Measurements from ENCODE around the gene PPP6R1.

Gene PPP6R1

GRCh38 chr19:55244004-55244680, 14.7 kb downstream of the PPP6R1 start:
- ATAC-seq = no peak
- no peak for DNase-seq

DNA sequence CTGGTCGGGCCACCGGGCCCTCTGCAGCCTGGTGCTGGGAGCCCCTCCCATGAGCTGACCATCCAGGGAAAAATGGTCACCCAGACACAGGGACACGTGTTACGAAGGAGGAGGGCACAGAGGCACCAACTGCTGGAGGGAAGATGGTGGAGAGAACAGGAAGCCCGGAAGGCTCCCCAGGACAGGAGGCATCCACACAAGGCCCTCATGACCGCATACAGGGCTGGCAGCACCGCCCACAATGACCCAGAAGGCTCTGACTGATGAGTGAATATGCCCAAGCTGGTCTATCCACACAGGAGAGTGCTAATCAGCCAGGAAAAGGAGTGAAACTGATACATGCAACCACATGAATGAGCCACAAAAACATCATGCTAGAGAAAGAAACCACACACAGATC, 16.3 kb downstream of the PPP6R1 start:
- ATAC-seq = no peak

GRCh38 chr19:55241935-55242464, 16.8 kb downstream of the PPP6R1 start:
- ATAC-seq (no peak), DNase-seq (no peak)

More for the DNA sequence above, 16.3 kb downstream of the PPP6R1 start:
- no peak for DNase-seq

- DNase-seq (no peak), ATAC-seq (no peak)
These were observed 17.5 kb downstream of the PPP6R1 start for GRCh38 chr19:55241143-55241934.

GRCh38 chr19:55240713-55241020, 18.1 kb downstream of the PPP6R1 start:
- no peak for DNase-seq
- ATAC-seq = no peak

GRCh38 chr19:55239004-55239403, 19.8 kb downstream of the PPP6R1 start:
- DNase-seq = no peak
- no peak for ATAC-seq

DNA sequence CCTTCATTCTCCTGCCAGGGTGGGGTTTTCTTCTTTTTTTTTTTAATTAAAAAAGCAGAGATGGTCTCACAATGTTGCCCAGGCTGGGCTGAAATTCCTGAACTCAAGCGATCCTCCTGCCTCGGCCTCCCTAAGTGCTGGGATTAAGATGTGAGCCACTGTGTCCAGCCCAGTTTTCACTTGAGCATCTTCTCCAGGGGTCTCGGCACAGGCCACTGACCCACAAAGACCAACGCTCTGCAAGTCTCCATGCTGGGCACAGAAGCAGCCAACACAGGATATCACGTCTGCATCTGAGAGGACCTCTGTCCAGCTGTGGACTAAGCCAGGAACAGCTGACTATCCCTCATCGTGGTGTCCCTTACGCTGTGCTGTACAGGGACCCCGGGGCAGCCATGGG, 20.8 kb downstream of the PPP6R1 start:
- ATAC-seq = no peak
- DNase-seq = no peak

DNA sequence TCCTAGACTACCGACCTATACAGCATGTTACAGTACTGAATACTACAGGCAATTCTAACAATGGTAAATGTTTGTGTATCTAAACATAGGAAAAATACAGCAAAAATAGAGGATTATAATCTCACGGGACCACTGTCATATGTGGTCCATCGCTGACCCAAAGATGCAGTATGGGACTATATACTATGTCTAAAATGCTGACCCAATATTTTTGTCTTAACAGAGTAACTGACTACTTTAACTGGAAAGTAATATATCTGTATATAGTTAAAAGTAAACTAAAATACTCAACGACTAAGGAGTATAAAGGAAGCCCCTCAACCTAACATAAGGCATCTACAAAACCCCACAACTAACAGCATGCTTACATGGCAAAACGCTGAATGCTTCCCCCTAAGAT, 25.8 kb downstream of the PPP6R1 start:
- ATAC-seq (no peak), DNase-seq (no peak)

- no peak for ATAC-seq
- no peak for DNase-seq
These were observed 26.6 kb downstream of the PPP6R1 start for GRCh38 chr19:55232286-55232602.

DNA sequence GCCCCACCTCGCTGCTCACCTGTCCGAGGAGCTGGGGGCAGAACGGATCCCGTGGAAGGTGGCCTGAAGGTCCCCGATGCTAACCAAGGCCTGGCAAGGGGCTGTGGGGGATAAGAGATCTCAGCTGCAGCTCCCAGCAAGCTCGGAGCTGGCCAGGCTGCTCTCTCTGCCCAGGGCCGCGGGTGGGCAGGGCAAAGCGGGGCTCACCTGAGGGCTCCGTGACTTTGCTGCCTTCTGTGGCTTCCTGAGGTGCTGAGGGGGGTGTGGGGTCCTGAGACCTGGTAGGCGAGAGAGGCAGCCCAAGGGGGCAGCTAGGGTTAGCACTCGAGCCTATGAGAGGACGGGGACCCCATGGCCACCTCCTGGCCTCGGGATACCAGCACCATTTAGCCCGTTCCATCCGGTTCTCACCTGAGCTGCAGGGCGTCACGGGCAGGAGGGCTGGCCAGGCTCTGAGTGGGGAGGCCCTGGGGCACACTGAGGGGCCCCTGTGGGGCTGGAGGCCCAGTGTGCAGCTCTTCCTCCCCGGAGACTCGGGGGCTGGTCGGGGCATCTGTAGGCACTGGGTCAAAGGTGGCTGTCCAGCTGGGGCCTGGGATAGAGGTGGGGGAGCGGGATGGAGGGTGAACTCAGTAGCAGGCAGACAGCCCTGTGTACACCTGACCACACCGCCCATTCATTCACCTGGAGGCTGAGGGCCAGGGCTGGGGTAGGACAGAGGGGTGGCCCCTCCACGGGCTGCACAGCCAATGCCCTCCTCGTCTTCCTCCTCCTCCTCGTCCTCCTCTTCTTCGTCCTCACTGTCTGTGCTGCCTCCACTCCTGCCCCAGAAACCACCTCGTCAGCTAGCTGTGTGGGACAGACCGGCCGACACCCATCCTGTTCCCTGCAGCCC, 27.2 kb downstream of the PPP6R1 start:
- ATAC-seq (no peak), DNase-seq (no peak)

DNA sequence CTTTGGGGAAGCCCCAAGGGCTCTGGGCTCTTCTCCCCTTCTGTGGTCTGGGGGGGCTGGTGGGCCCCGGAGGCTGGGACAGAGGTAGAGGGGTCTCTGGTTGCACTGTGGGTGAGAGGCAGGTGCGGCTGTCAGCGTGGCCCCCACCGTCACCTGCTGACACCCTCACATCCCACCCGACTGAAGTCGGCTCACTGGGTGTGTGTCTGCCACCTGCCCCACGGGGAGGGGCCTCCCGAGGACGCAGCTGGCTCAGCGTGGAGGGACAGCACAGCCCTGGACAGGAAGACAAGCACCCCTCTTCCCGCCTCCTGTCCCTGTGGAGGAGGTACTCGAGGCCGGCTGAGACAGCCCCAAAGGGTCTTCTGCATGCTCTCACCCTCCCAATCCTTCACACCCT, 28.0 kb downstream of the PPP6R1 start:
- no peak for ATAC-seq

DNA sequence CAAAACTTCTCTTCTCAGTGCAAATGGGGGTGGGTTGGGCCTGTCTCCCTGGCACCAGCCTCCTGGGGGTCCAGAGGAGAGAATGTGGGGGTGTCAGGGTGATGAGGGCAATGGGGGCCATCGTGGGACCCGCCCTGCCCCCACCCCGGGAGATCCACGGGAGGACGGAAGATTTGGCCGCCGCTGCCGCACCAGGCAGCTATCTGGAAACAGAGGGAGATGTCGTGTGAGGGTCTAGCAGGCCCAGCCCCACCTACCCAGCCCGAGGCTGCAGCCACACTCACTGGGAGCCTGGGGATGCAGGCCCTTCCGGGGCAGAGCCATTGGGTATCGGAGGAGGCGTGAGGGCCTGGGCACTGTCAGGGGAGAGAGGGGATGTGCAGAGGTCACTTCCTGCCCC, 28.5 kb downstream of the PPP6R1 start:
- DNase-seq = no peak
- ATAC-seq = no peak

More for the DNA sequence above, 28.0 kb downstream of the PPP6R1 start:
- DNase-seq = no peak

DNA sequence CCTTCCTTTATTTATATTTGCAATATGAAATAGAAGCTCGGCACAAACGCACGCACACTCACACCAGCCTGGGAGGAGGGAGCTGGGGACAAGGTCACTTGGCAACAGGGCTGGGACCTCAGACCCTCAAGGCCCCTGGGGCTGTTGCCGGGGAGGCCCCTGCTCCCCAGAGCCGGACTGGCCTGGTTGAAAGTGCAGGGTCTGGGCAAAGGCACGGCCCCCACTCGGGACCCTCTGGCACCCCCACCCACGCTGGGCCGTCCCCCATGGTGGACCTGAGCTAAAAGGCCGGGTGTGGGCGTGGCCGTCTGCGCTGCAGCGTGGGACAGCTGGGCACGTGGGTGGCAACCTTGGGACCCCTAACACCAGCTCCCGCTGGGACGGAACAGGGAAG, 29.0 kb downstream of the PPP6R1 start:
- no peak for DNase-seq
- ATAC-seq = no peak

- ATAC-seq = peak; percentile 3
- no peak for DNase-seq
These were observed 29.6 kb downstream of the PPP6R1 start for GRCh38 chr19:55229145-55229788.

GRCh38 chr19:55228403-55229031, 30.3 kb downstream of the PPP6R1 start, which contains the start of gene TMEM86B:
TSS of gene TMEM86B (minus strand) at chr19:55228763. CDS start at chr19:55228741, 22 bp downstream.
- ATAC-seq (no peak), DNase-seq (no peak)

DNA sequence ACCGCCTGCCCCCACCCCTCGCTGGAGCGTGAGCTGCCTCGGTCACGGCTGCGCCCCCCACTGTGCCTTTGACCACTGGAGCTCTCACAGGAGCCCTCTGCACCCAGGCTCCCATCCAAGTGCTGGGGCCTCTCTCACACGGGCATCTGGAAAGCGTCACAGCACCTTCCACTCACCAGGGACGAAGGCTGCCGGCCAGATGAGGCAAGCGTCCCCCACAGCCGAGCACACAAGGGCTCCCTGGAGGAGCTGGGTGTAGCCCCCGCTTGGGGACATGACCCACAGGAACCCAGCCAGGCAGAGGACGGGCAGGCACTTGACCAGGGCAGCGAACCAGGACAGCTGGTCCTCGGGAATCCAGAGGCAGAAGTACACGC, 30.8 kb downstream of the PPP6R1 start:
- DNase-seq = no peak
- no peak for ATAC-seq

- DNase-seq (no peak), ATAC-seq (no peak)
These were observed 31.4 kb downstream of the PPP6R1 start for GRCh38 chr19:55227241-55228014.

GRCh38 chr19:55226788-55227187, 32.0 kb downstream of the PPP6R1 start:
- DNase-seq (no peak), ATAC-seq (no peak)

DNA sequence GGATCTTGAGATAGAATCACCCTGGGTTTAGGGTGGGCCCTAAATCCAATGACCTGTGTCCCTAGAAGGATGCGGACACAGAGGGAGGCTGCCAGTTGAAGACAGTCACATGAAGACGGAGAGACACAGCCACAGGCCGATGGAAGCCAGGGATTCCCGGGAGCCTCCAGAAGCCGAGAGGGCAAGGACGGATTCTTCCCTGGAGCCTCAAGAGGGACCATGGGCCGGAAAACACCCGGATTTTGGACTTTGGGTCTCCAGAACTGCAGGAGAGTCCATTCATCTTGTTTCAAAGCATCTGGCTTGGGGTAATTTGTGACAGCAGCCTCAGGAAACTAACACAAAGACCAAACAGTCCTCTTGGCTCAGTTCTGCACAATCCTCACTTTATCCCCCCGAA, 32.5 kb downstream of the PPP6R1 start:
- ATAC-seq (no peak), DNase-seq (no peak)

- DNase-seq (no peak), ATAC-seq (no peak)
These were observed 33.3 kb downstream of the PPP6R1 start for GRCh38 chr19:55225415-55225958.
